Measurements from ENCODE around the gene TSR2.

The TSR2 gene

GRCh38 chrX:54439960-54440871 is at the start of gene TSR2:
TSR2 (plus strand) TSS chrX:54440404; CDS start chrX:54440422, 18 bp downstream.
- DNase-seq (ENCODE audit: low spot score): peak; percentile 79

- no peak for DNase-seq (ENCODE audit: low spot score)
Measured at GRCh38 chrX:54397113-54397512, 43.1 kb upstream of the TSR2 start.

- no peak for DNase-seq (ENCODE audit: low spot score)
Measured at GRCh38 chrX:54407266-54407665, 32.9 kb upstream of the TSR2 start.

- DNase-seq (ENCODE audit: low spot score): no peak
Measured at GRCh38 chrX:54411732-54412131, 28.5 kb upstream of the TSR2 start.

- DNase-seq (ENCODE audit: low spot score): no peak
Measured at GRCh38 chrX:54413753-54414152, 26.5 kb upstream of the TSR2 start.

GRCh38 chrX:54415534-54416350 is 24.5 kb upstream of the TSR2 start:
- DNase-seq (ENCODE audit: low spot score): no peak

GRCh38 chrX:54416965-54417364 is 23.2 kb upstream of the TSR2 start:
- no peak for DNase-seq (ENCODE audit: low spot score)

- no peak for DNase-seq (ENCODE audit: low spot score)
Measured at GRCh38 chrX:54419559-54420302, 20.5 kb upstream of the TSR2 start.

GRCh38 chrX:54422168-54422567 is 18.0 kb upstream of the TSR2 start:
- no peak for DNase-seq (ENCODE audit: low spot score)

- DNase-seq (ENCODE audit: low spot score): no peak
Measured at GRCh38 chrX:54423161-54423888, 16.9 kb upstream of the TSR2 start.

GRCh38 chrX:54427837-54428424 is 12.3 kb upstream of the TSR2 start:
- no peak for DNase-seq (ENCODE audit: low spot score)

- no peak for DNase-seq (ENCODE audit: low spot score)
Measured at GRCh38 chrX:54430519-54430918, 9.7 kb upstream of the TSR2 start.

- DNase-seq (ENCODE audit: low spot score): no peak
Measured at GRCh38 chrX:54435121-54435520, 5.1 kb upstream of the TSR2 start.

GRCh38 chrX:54442790-54443189 is 2.6 kb downstream of the TSR2 start:
- DNase-seq (ENCODE audit: low spot score): no peak

- DNase-seq (ENCODE audit: low spot score): no peak
Measured at GRCh38 chrX:54444752-54445151, 4.5 kb downstream of the TSR2 start.

GRCh38 chrX:54446084-54446483 is 5.9 kb downstream of the TSR2 start:
- DNase-seq (ENCODE audit: low spot score): no peak

- no peak for DNase-seq (ENCODE audit: low spot score)
Measured at GRCh38 chrX:54447461-54447860, 7.3 kb downstream of the TSR2 start.

- no peak for DNase-seq (ENCODE audit: low spot score)
Measured at GRCh38 chrX:54449929-54450328, 9.7 kb downstream of the TSR2 start.

GRCh38 chrX:54452920-54453319 is 12.7 kb downstream of the TSR2 start:
- no peak for DNase-seq (ENCODE audit: low spot score)

GRCh38 chrX:54470054-54470760 is 30.0 kb downstream of the TSR2 start:
- no peak for DNase-seq (ENCODE audit: low spot score)

Data from LoVo (cell line).